Ammon's horn (tissue), 1 donor: ENCODE results near the gene SECISBP2.
"Not testable (repeated sequence)": the region's sequence is repeated elsewhere in the genome, so short reads cannot be mapped to it uniquely, and the experiment has no call there.

Experiments
- DNase-seq: peaks from one replicate; pipeline ENCODE4 v3.0.0-alpha.2; 2016; ENCODE audit warnings: low spot score

The SECISBP2 gene

GRCh38 chr9:89310475-89311345 lies 7.6 kb upstream of the SECISBP2 start, which contains the start of gene CKS2:
Gene CKS2 (plus strand): TSS chr9:89311195. CDS start chr9:89311293, 98 bp downstream.
- DNase-seq, result peak; percentile 100

- DNase-seq, result no peak
Observed at GRCh38 chr9:89311346-89312221, 6.7 kb upstream of the SECISBP2 start.

GRCh38 chr9:89312222-89312571 lies 6.1 kb upstream of the SECISBP2 start:
- no peak for DNase-seq

- no peak for DNase-seq
Observed at GRCh38 chr9:89313842-89314241, 4.5 kb upstream of the SECISBP2 start.

DNA sequence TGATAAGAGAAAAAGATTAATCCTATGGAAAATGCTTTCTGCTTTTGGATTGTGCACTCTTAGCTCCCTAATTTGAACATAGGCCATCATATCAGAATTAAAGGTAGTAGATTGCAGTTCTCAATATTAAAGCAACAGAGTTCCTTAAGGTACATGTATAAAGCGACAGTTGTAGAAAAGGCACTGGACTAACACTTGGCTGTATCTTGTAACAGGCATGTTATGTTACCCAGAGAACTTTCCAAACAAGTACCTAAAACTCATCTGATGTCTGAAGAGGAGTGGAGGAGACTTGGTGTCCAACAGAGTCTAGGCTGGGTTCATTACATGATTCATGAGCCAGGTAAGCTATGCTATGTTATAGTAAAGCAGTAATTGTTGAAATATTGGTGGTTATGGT lies 3.3 kb upstream of the SECISBP2 start:
- DNase-seq, result no peak

GRCh38 chr9:89315482-89315881 lies 2.8 kb upstream of the SECISBP2 start:
- DNase-seq, result no peak

GRCh38 chr9:89317282-89317681 lies 1.0 kb upstream of the SECISBP2 start:
- DNase-seq, result no peak

DNA sequence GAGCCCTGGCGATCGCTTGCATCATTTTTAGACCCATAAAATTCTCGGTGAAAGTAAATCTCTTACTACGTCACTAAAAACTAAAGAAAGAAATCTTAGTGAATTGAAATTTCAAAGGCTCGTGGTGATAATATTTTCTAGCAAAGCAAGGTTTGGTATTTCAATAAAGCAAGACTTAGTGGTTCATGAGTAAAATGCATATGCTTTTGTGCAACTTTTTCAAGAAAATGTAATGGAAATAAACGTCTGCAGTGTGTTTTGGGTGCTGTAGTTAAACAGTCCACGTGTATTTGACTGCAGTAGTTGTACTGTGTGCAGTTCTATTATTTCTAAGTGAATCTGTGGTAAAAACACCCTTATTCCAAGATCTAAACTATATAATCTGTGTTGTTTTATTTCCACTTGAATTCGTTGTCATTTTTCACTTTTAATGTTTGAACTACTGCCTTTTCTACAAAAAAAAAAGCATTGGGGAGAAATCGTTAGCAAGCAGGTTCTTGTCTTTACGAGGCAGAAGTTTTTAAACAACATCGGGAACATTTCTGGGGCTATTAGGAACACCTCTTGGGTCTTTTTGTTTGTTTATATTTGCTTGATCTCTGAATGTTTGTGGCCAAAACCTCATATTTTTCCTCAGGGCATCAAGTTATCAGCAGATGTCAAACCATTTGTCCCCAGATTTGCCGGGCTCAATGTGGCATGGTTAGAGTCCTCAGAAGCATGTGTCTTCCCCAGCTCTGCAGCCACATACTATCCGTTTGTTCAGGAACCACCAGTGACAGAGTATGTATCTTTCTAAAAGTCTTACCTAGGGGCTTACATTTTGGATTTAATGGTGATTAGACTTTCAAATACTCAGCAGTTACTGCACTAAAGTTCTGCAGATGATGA lies 960 bp downstream of the SECISBP2 start:
- DNase-seq, result no peak

DNA sequence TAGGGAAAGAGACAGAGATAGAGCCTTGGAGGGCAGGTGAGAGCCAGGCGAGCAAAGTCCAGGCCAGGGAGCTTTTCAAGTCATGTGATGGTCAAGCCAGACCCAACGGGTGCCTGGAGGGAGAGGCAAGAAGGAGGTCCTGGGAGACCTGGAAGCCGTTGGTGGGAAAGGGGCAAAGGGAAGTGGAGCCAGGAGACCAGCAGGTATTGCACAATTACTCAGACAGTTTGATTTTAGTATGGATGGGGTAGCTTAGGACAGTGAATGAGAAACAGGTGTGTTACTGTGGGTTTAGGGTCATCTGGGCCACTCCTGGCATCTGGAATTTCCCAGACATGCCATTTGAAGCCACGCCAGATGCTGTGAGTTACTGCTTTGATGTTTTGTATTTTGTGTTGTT lies 5.1 kb downstream of the SECISBP2 start:
- no peak for DNase-seq

- no peak for DNase-seq
Observed at GRCh38 chr9:89325733-89326132, 7.4 kb downstream of the SECISBP2 start.

DNA sequence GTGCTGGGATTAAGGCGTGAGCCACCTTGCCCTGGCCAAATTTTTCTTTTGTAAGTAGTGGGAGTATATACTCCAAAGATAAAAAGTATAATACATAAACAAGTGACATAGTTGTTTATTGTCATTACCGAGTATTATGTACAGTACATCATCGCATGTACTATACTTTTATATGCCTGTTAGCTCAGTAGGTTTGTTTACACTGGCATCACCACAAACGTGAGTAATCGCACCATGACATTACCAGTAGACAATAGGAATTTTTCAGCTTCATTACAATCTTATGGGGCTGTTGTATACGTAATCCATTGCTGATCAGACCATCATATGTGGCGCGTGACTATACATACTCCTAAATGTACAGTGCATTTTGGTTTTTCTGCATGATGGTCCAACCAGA lies 9.8 kb downstream of the SECISBP2 start:
- DNase-seq, result no peak

DNA sequence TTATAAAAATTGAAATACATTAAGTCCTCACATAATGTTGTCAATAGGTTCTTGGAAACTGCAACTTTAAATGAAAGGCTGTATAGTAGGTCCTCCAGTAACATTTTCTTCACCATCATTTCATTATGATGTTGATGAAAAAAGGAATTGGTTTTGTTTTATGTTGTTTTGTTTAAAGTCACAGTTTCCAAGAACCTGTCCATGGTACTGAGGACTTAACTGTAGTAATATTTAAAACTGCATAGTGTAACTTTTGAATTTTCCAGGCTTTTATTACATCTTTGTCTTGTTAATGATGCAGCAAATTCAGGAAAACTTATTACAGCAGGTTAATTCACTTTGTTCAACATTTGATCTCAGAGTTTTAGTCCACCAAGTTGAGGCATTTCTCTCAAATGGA lies 11.6 kb downstream of the SECISBP2 start:
- DNase-seq, result no peak

- no peak for DNase-seq
Observed at GRCh38 chr9:89330513-89330912, 12.2 kb downstream of the SECISBP2 start.

DNA sequence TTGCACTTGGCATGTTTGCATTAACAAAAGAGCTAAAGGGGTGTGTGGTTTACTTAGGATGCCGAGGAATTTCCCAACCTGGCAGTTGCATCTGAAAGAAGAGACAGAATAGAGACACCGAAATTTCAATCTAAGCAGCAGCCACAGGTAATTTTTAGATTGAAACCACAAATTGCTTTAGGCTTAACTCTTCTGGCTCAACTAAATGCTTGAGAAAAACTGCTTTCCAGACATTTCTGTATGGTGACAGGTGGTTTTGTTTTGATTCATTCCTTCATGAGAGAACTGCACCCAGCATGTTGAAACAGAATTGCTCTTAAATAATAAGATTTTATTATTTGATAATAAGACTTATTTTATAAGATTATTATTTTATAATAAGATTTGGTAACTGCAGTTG lies 21.5 kb downstream of the SECISBP2 start:
- DNase-seq, result no peak

DNA sequence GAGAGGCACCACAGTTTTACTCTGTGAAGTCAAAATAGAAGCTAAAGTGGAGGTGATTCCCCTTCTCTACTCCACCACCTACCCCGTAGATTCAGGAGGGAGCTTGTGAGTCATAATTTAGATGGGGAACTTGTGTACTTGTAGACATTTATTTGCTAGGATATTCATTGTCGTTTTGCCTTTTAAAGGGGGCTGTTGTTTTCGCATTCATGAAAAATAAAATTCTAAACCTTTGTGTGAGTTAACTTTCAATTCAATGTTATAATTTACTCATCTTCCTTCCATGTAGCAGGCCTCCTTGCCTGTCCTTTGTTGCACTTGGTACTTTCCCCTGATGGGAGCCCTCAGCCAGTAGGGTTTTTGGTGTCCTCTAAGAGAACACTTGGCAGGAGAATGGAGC lies 22.0 kb downstream of the SECISBP2 start:
- no peak for DNase-seq

DNA sequence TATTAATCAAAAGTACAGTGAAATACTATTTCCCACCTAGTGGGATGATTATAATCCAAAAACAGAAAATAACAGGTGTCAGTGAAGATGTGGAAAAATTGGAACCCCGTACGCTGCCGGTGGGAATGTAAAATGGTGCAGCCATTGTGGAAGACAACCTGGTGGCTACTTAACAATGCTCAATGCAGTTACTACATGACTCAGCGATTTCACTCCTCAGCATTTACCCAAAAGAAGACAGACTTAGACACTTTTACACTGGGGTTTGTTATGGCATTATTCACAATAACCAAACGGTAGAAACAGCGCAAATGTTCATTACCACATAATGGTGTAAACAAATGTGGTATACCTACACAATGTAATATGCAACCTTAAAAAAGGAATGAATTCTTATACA lies 23.9 kb downstream of the SECISBP2 start:
- DNase-seq, result no peak

DNA sequence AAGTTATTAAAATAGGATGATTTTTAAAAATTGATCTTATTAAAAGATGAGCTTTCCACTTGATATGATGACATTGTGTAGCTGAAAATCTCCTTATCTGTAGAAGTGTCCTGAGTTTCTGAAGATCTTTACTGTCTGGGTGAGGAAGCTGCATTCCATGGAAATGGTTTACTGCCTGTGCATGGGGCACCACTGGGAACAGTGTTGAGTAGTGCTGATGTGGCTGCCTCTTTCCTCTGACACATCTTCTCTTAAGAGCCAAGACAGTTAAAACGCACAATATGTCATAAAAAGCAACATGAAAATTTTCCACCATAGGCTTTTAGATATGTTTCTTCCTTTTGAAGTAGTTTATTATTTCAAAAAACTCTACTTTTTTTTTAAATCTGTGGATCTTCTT lies 24.6 kb downstream of the SECISBP2 start:
- DNase-seq, result no peak

DNA sequence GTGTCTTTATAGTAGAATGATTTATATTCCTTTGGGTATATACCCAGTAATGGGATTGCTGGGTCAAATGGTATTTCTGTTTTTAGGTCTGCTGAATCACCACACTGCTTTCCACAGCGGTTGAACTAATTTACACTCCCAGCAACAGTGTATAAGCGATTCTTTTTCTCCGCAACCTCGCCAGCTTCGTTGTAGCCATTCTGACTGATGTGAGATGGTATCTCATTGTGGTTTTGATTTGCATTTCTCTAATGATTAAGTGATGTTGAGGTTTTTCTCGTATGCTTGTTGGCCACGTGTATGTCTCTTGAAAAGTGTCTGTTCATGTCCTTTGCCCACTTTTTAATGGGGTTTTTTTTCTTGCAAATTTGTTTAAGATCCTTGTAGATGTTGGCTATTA lies 25.5 kb downstream of the SECISBP2 start:
- not testable (repeated sequence) for DNase-seq

DNA sequence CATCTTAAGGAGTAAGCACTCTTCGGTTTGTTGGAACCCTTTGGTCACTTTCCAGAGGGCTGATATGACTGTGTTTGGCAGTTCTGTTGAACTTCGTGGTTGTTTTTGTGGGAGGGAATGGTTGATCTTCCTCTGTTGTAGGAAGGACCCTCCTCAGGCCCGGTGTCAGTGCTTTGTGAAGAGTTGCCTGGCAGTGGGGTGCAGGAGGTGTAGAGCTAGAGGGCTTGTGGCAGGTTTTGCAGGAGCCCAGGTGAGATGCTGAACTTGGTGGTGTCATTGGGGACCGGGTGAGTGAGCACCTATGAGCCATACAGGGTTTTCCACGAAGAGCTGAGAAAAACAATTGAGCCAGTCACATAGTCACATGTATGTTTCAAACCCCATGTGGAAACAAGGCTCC lies 27.2 kb downstream of the SECISBP2 start:
- DNase-seq, result no peak

DNA sequence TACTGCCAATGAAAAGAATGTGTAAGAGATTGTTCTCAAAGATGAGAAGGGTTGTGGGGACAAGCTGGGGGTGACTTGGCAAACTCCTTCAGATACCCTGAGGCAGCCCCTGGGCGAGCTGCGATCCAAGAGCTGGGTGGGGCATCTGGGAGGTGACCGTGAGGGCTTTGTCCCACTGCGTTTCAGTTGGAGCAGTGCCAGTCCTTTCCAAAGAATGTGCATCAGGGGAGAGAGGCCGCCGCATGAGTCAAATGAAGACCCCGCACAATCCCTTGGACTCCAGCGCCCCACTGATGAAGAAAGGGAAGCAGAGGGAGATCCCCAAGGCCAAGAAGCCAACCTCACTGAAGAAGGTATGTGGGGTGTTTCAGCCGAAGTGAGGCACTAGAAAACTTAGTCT lies 28.4 kb downstream of the SECISBP2 start:
- no peak for DNase-seq

DNA sequence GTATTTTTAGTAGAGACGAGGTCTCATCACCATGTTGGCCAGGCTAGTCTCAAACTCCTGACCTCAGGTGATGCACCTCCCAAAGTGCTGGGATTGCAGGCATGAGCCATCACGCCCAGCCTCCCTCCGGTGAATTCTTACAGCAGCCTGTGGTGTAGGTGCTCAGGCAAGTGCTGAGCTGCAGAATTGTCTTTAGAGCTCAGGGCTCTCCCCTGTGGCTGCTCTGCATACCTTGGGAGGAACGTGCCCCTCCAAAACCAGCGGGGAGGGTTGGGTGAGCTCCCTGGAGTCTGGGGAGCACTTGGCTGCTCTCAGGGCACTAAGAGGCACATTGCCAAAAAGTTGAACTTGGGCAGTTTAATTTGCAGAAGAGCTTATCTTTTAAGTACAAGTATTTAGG lies 29.4 kb downstream of the SECISBP2 start:
- DNase-seq, result no peak

- no peak for DNase-seq
Observed at GRCh38 chr9:89349607-89350006, 31.3 kb downstream of the SECISBP2 start.
